HFF-Myc (cell line): ENCODE data around the gene FSTL5.

Experiments used
- DNase-seq: peaks from one replicate; pipeline ENCODE4 v3.0.0-alpha.2; 2011; ENCODE audit warnings: low read depth; ENCODE audit errors: extremely low read depth
- H3K4me3 ChIP-seq: replicated peaks from 2 replicates; pipeline ENCODE4 v1.5.1; 2011; ENCODE audit warnings: low read depth, mild to moderate bottlenecking, control low read depth, low read length
- CTCF ChIP-seq: IDR thresholded peaks from 2 replicates; pipeline ENCODE4 v1.5.1; 2012; ENCODE audit warnings: mild to moderate bottlenecking, low read depth, low read length, control low read depth; ENCODE audit errors: missing control alignments

FSTL5 gene

GRCh38 chr4:161883157-161883556 lies 280.6 kb downstream of the FSTL5 start:
- TF ChIP-seq CTCF: no peak
- no peak overlapping the region for H3K4me3 ChIP-seq
- DNase-seq: no peak

DNA sequence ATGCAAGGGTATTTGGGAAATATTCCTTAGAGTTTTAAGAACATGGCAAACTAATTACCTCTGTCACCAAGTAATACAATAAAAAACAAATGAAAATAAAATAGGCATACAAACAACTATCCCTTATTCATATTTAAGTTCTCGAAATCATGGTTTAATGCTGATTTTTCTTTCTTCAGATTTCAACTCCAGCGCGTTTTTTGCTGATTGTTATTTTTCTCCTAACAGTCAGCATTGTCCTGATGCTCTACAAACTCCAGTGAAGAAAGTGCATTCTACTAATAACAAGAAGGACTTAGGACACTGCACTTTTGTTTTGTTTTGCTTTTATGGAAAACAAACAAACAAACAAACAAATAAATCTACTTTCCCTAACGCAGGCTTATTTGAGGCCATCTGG lies 282.4 kb downstream of the FSTL5 start:
- DNase-seq: no peak
- no peak for TF ChIP-seq CTCF
- no peak overlapping the region for H3K4me3 ChIP-seq

- H3K4me3 ChIP-seq: no peak overlapping the region
- DNase-seq: no peak
- no peak for TF ChIP-seq CTCF
Observed at GRCh38 chr4:161869511-161869910, 294.3 kb downstream of the FSTL5 start.

DNA sequence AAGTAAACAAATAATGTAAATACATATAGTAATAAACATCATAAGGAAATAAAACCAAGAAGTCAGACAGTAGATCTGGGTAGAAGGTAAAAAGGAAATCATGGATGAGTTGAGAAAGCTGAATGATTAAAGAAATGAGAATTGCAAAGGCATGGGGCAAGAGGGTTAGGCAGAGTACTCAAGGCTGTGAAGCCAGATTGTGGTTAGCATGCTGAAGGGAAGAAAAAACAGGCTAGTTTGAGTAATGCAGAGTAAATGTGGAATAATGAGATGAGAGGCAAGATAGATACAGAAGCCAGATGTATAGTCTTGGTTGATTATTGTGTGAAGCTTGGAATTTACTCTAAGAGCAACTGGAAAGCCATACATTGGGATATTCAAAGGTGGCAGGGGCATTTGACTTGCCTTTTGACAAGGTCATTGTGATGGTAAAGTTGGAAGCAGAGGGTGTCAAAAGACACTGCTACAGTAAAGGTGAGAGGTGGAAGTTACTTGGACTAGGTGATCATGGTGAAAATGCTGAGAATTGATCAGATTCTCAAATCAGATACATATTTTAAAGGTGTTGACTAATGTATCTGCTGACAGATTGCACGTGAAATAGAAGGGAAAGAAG lies 307.0 kb downstream of the FSTL5 start:
- no peak overlapping the region for H3K4me3 ChIP-seq
- no peak for DNase-seq
- no peak for TF ChIP-seq CTCF

- no peak for TF ChIP-seq CTCF
- no peak overlapping the region for H3K4me3 ChIP-seq
- DNase-seq: no peak
Observed at GRCh38 chr4:161850631-161851030, 313.2 kb downstream of the FSTL5 start.

GRCh38 chr4:161841759-161842158 lies 322.0 kb downstream of the FSTL5 start:
- no peak for DNase-seq
- no peak for TF ChIP-seq CTCF

GRCh38 chr4:161829591-161829990 lies 334.2 kb downstream of the FSTL5 start:
- no peak overlapping the region for H3K4me3 ChIP-seq
- no peak for TF ChIP-seq CTCF
- DNase-seq: no peak

More at GRCh38 chr4:161841759-161842158, 322.0 kb downstream of the FSTL5 start:
- no peak overlapping the region for H3K4me3 ChIP-seq
